T-helper 2 cell treated with Interferon-gamma antibody and Interleukin-4, amounts not matched to agents 5 μg/mL and 100 μg/mL, for 36 hours (primary cell): Measurements from ENCODE around the gene LRRC71.

ENCODE experiments used
- DNase-seq: peaks from one replicate; pipeline ENCODE4 v3.0.0; 2021; ENCODE audit warnings: low spot score
- H3K27ac Mint-ChIP-seq: one replicate; pipeline ENCODE4 v1.8.0; 2021; ENCODE audit warnings: mild to moderate bottlenecking, mixed read lengths
- H3K27me3 Mint-ChIP-seq: one replicate; pipeline ENCODE4 v1.8.0; 2021; ENCODE audit warnings: low read depth, mixed read lengths
- H3K36me3 Mint-ChIP-seq: one replicate; pipeline ENCODE4 v1.8.0; 2021; ENCODE audit warnings: low read depth, mixed read lengths
- H3K4me1 Mint-ChIP-seq: one replicate; pipeline ENCODE4 v1.8.0; 2021; ENCODE audit warnings: low read depth, mixed read lengths
- H3K4me3 Mint-ChIP-seq: one replicate; pipeline ENCODE4 v1.8.0; 2022; ENCODE audit warnings: mild to moderate bottlenecking, moderate library complexity, mixed read lengths
- H3K9me3 Mint-ChIP-seq: one replicate; pipeline ENCODE4 v1.8.0; 2021; ENCODE audit warnings: mixed read lengths

Gene LRRC71

DNA sequence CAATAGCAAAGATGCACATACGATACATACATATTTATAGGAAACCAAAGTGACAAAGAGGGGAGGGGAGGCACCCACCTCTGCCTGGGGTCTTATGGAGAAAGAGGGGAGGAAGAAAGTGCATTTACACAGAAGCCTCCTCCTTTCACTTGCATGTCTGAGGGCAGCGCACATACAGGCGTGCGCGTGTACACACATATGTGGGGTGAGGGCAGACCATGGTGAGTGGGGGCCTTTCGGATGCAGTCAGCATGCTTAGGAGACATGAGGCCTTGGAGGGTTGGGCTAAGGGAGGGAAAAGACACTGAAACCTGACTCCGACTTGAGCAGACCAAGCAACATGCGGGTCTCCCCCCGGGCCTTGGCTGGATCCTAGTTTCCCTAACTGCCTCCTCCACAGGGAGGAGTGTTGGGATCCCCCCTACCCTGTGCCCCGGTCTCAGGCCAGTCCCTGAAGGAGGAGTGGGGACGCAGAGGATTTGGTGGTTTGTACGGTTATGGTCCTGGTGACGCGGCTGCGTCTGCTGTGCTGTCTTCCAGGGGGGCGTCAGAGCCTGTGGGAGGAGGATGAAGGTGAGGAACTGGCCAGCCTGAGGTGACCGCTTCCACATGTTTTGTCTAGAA, 15.2 kb downstream of the LRRC71 start:
- no peak for DNase-seq
- Mint-ChIP-seq H3K27ac (no peak overlapping the region), H3K9me3 (no peaks in the 10 kb centered on the region), H3K27me3 (peaks cover 16% of the 10 kb centered on the region), H3K4me3 (no peak overlapping the region), H3K4me1 (peaks cover 4% of the 10 kb centered on the region), H3K36me3 (no peaks in the 10 kb centered on the region)

GRCh38 chr1:156936191-156936590, 15.8 kb downstream of the LRRC71 start:
- Mint-ChIP-seq H3K4me1 (peaks cover 4% of the 10 kb centered on the region), H3K4me3 (no peak overlapping the region), H3K36me3 (peaks cover under 1% of the 10 kb centered on the region), H3K27me3 (peaks cover 10% of the 10 kb centered on the region), H3K9me3 (no peaks in the 10 kb centered on the region), H3K27ac (no peak overlapping the region)
- DNase-seq = no peak

DNA sequence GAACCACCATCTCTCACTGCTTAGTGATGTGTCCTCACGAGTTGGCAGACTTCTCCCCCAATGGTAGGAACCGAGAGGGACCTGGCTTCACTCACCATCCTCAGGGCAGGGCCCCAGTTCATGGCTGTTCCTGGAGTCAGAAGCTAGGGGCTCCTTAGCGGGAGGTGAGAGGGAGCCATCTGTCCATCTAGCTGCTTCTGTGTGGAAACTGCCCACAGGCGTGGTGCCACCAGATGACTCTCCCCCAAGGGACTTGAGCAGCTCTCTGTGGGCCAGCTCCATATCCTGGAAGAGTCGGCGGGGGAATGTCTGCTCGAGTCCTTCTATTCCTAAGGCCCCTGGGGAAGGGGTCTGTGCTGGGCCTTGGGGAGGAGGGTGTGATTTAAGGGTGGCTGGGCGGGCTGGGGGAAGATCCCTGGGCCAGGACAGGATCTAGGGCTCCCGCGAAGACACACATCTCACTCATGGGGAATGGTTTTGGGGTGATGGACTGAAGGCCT, 16.3 kb downstream of the LRRC71 start:
- H3K27ac Mint-ChIP-seq = no peak overlapping the region
- no peak for DNase-seq
- H3K4me1 Mint-ChIP-seq = no peaks in the 10 kb centered on the region
- no peaks in the 10 kb centered on the region for H3K9me3 Mint-ChIP-seq
- peaks cover 6% of the 10 kb centered on the region for H3K27me3 Mint-ChIP-seq
- H3K36me3 Mint-ChIP-seq = peaks cover 1% of the 10 kb centered on the region
- no peak overlapping the region for H3K4me3 Mint-ChIP-seq

GRCh38 chr1:156937883-156938282, 17.5 kb downstream of the LRRC71 start:
- peaks cover 1% of the 10 kb centered on the region for H3K36me3 Mint-ChIP-seq
- no peaks in the 10 kb centered on the region for H3K9me3 Mint-ChIP-seq
- no peak overlapping the region for H3K27ac Mint-ChIP-seq
- no peak overlapping the region for H3K4me3 Mint-ChIP-seq
- DNase-seq = no peak
- H3K27me3 Mint-ChIP-seq = peaks cover 4% of the 10 kb centered on the region
- H3K4me1 Mint-ChIP-seq = no peaks in the 10 kb centered on the region

DNA sequence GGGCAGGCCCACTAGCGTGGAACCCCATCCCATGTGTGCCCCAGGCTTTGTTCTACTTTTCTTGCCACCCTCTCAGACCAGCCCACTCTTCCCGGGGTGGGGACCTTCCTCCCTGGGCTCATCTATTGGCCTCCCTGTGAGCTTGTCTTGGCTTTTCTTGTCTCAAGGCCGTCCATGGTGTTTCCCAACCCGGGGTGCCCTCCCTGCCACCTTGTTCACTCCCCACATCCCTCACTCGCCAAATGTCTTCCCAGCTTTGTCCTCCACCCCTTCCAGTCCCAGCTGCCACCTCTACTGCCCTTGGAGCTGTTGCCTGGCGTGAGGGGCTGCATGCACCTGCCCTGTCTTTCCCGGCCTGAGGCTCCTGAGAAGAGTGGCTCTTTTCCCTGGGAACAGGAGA, 18.4 kb downstream of the LRRC71 start:
- Mint-ChIP-seq H3K27me3 (no peaks in the 10 kb centered on the region), H3K36me3 (peaks cover 1% of the 10 kb centered on the region), H3K27ac (no peak overlapping the region), H3K4me3 (no peak overlapping the region), H3K4me1 (no peaks in the 10 kb centered on the region), H3K9me3 (no peaks in the 10 kb centered on the region)
- no peak for DNase-seq

- no peak for DNase-seq
- Mint-ChIP-seq H3K4me1 (no peaks in the 10 kb centered on the region), H3K27me3 (no peaks in the 10 kb centered on the region), H3K27ac (no peak overlapping the region), H3K36me3 (peaks cover 1% of the 10 kb centered on the region), H3K4me3 (no peak overlapping the region), H3K9me3 (no peaks in the 10 kb centered on the region)
Observed at GRCh38 chr1:156939786-156940334, 19.4 kb downstream of the LRRC71 start.

DNA sequence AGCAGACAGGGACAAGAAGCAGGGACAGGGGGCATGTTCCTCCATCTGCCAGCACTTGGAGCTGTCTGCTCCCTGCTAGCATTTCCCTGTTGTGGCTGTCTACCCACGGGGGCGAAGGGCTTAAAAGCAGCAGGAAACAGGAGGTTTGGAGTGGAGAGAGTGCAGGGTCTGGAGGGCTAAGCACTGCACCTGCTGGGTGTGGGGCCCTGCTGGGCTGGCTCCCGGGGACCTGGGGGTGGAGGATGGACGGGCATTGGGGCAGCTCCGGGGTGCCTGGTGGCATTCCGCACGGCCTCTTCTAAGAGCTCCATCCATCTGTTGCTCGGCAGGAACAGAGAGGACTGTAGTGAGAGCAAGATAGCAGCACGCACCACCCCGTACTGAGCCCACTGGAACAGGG, 21.2 kb downstream of the LRRC71 start:
- no peak overlapping the region for H3K27ac Mint-ChIP-seq

GRCh38 chr1:156942176-156942575, 21.7 kb downstream of the LRRC71 start:
- no peaks in the 10 kb centered on the region for H3K4me1 Mint-ChIP-seq
- H3K27ac Mint-ChIP-seq = no peak overlapping the region
- H3K4me3 Mint-ChIP-seq = no peak overlapping the region
- peaks cover 1% of the 10 kb centered on the region for H3K36me3 Mint-ChIP-seq
- no peak for DNase-seq
- H3K9me3 Mint-ChIP-seq = no peaks in the 10 kb centered on the region
- H3K27me3 Mint-ChIP-seq = no peaks in the 10 kb centered on the region

More for the DNA sequence above, 21.2 kb downstream of the LRRC71 start:
- H3K9me3 Mint-ChIP-seq = no peaks in the 10 kb centered on the region
- DNase-seq = no peak
- H3K36me3 Mint-ChIP-seq = peaks cover 1% of the 10 kb centered on the region
- H3K4me3 Mint-ChIP-seq = no peak overlapping the region
- no peaks in the 10 kb centered on the region for H3K27me3 Mint-ChIP-seq
- H3K4me1 Mint-ChIP-seq = no peaks in the 10 kb centered on the region

DNA sequence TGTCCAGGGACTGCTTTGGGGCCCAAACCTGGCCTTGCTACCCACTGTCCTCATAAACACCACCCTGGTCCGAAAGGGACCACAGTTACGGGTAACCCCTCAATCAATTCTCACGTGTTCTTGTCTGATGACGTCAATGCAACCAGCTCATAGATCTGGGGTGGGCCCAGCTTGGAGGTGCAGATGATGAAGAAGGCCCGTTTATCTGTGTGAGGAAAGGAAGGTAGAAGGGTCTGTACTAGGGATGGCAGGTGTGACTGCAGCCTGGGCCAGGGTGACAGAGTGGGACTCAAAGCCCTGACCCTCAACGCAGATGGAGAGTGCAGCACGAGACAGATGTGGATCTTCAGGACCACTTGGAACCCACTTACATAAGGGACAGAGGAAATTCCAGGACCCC, 22.1 kb downstream of the LRRC71 start:
- Mint-ChIP-seq H3K36me3 (peaks cover 1% of the 10 kb centered on the region), H3K27ac (no peak overlapping the region), H3K9me3 (no peaks in the 10 kb centered on the region), H3K4me3 (no peak overlapping the region), H3K27me3 (no peaks in the 10 kb centered on the region), H3K4me1 (no peaks in the 10 kb centered on the region)
- no peak for DNase-seq

DNA sequence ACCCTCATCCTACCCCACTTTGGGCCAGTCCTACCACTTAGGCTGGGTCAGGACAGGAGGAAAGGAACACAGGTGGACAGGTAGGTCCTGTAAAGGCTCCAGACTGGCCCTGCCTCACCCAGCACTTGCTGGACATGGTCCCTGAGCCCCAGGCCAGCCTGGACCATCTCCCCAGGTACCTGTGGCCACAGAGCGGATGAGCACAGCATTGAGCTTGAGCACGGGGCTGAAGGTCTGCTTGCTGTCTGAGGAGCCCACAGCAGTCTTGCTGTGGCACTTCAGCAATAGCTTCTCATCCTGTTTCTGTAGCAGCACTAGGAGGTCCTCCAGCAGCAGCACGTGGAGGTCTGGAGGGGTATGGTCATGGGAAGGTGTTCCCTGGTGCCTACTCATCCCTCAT, 23.3 kb downstream of the LRRC71 start:
- H3K36me3 Mint-ChIP-seq = peaks cover 1% of the 10 kb centered on the region
- no peaks in the 10 kb centered on the region for H3K9me3 Mint-ChIP-seq
- H3K4me1 Mint-ChIP-seq = no peaks in the 10 kb centered on the region
- no peak overlapping the region for H3K4me3 Mint-ChIP-seq
- no peak for DNase-seq
- no peak overlapping the region for H3K27ac Mint-ChIP-seq
- H3K27me3 Mint-ChIP-seq = no peaks in the 10 kb centered on the region

DNA sequence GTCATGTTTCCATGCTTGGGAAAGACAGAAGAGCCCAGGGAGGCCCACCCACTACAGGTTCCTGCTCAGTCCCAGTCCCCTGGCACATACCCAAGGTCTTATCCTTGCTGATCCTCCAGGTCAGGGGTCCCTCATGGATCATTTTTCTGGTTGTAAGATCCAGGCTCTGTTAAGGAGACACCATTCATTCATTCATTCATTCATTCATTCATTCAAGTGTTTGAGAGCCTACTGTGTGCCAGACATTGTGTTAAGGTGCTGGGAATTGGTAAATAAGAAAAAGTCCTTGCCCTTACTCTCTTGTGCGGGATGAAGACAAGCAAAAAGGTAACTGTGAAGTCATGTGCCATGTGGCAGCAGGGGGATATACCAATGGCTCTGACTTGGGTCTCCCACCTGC, 23.8 kb downstream of the LRRC71 start:
- no peaks in the 10 kb centered on the region for H3K27me3 Mint-ChIP-seq
- H3K9me3 Mint-ChIP-seq = no peaks in the 10 kb centered on the region
- no peak overlapping the region for H3K4me3 Mint-ChIP-seq
- peaks cover 1% of the 10 kb centered on the region for H3K36me3 Mint-ChIP-seq
- H3K27ac Mint-ChIP-seq = no peak overlapping the region
- DNase-seq = no peak
- H3K4me1 Mint-ChIP-seq = no peaks in the 10 kb centered on the region

GRCh38 chr1:156944848-156945247, 24.4 kb downstream of the LRRC71 start:
- Mint-ChIP-seq H3K4me3 (no peak overlapping the region), H3K27ac (no peak overlapping the region), H3K36me3 (peaks cover 1% of the 10 kb centered on the region), H3K9me3 (no peaks in the 10 kb centered on the region), H3K4me1 (no peaks in the 10 kb centered on the region), H3K27me3 (no peaks in the 10 kb centered on the region)
- no peak for DNase-seq

GRCh38 chr1:156945881-156946661, 25.6 kb downstream of the LRRC71 start:
- no peak overlapping the region for H3K4me3 Mint-ChIP-seq
- H3K9me3 Mint-ChIP-seq = no peaks in the 10 kb centered on the region
- no peak overlapping the region for H3K27ac Mint-ChIP-seq
- no peaks in the 10 kb centered on the region for H3K27me3 Mint-ChIP-seq
- H3K36me3 Mint-ChIP-seq = peaks cover 3% of the 10 kb centered on the region
- DNase-seq = no peak
- H3K4me1 Mint-ChIP-seq = no peaks in the 10 kb centered on the region

- no peaks in the 10 kb centered on the region for H3K4me1 Mint-ChIP-seq
- no peak overlapping the region for H3K4me3 Mint-ChIP-seq
- H3K27me3 Mint-ChIP-seq = no peaks in the 10 kb centered on the region
- no peak for DNase-seq
- H3K36me3 Mint-ChIP-seq = peaks cover 3% of the 10 kb centered on the region
- no peaks in the 10 kb centered on the region for H3K9me3 Mint-ChIP-seq
- H3K27ac Mint-ChIP-seq = no peak overlapping the region
Observed at GRCh38 chr1:156947127-156947526, 26.7 kb downstream of the LRRC71 start.
